Left ventricle myocardium inferior (tissue), 1 donor: ENCODE measurements around the gene S100A13. TPM values are rescaled to one million over a fixed set of nuclear protein-coding genes. Genes with fewer than 3 reads are reported as not detected.

ENCODE experiments used
- DNase-seq: peaks from one replicate; pipeline ENCODE4 v3.0.0-alpha.2; 2020
- H3K27ac ChIP-seq: fragments of 200-600 bp; replicated peaks from 2 replicates; pipeline ENCODE4 v1.8.0; 2021
- H3K27me3 ChIP-seq: fragments of 200-600 bp; 2 replicates; pipeline ENCODE4 v1.8.0; 2021; ENCODE audit warnings: low read depth
- H3K36me3 ChIP-seq: fragments of 200-600 bp; 2 replicates; pipeline ENCODE4 v1.8.0; 2021
- H3K4me1 ChIP-seq: fragments of 200-600 bp; 2 replicates; pipeline ENCODE4 v1.8.0; 2021
- H3K4me3 ChIP-seq: fragments of 200-600 bp; 2 replicates; pipeline ENCODE4 v1.8.0; 2021; ENCODE audit warnings: mild to moderate bottlenecking, moderate library complexity
- H3K9me3 ChIP-seq: fragments of 200-600 bp; replicated peaks from 2 replicates; pipeline ENCODE4 v1.8.0; 2021
- intact Hi-C: fragments of 100-400 bp; cut with micrococcal nuclease; formaldehyde crosslinking; loops from one replicate; pipeline ENCODE4 v1.11.0; 2022
- total RNA-seq: library from RNA; stranded (reverse); fragmentation: NEBNext Ultra II Directional; extraction: Animal tissue kit (Norgen Biotek cat#: 25700); gene quantifications from one replicate; pipeline ENCODE4 v1.2.1, GENCODE V29; 2021
- TF ChIP-seq, protein P1 (sequence below): fragments of 200-600 bp; IDR thresholded peaks from 2 replicates; pipeline ENCODE4 v1.8.0; 2021; ENCODE audit warnings: antibody characterized with exemption, mild to moderate bottlenecking, borderline replicate concordance
- donor health status: DM: no; HTN: yes; CAD: no; lungs with severe emphysema.

Gene S100A13
- total RNA-seq, 1 donor from 2014 or later = 131 TPM

GRCh38 chr1:153608742-153609584 is 18.3 kb downstream of the S100A13 start:
- TF ChIP-seq, protein P1, sequence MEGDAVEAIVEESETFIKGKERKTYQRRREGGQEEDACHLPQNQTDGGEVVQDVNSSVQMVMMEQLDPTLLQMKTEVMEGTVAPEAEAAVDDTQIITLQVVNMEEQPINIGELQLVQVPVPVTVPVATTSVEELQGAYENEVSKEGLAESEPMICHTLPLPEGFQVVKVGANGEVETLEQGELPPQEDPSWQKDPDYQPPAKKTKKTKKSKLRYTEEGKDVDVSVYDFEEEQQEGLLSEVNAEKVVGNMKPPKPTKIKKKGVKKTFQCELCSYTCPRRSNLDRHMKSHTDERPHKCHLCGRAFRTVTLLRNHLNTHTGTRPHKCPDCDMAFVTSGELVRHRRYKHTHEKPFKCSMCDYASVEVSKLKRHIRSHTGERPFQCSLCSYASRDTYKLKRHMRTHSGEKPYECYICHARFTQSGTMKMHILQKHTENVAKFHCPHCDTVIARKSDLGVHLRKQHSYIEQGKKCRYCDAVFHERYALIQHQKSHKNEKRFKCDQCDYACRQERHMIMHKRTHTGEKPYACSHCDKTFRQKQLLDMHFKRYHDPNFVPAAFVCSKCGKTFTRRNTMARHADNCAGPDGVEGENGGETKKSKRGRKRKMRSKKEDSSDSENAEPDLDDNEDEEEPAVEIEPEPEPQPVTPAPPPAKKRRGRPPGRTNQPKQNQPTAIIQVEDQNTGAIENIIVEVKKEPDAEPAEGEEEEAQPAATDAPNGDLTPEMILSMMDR = no peak
- intact Hi-C loops = no loop called here
- no peaks in the 10 kb centered on the region for H3K9me3 ChIP-seq

DNA sequence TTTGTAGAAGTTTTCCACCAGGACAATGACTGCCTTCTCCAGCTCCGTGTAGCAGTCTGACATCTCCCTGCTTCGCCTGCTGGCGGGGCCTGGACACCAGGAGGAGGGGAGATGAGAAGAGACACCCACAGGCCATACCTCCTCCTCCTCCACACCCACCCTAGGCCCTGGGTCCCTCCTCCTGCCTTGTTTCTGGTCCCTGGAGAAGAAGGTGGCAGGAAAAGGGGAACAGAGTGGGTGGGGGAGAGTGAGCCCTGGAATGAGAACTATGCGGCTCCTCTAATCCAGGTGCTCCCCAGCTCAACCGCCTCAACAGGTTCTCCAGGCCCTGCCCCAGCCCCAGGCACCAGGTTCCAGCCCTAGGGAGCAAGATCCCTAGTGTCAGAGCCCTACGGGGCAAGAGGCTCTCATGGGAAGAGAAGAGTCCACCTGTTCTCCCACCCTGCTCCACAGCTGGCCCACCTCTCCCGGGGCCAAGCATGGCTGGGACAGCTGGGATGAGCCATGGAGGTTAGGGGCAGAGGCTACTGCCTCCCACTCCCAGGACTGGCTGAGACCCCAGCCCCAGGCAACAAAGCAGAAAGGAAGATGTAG is 19.1 kb downstream of the S100A13 start:
- TF ChIP-seq, protein P1 = no peak
- Histone ChIP-seq H3K4me1 (peaks cover 55% of the 10 kb centered on the region), H3K27ac (peak overlapping the region; percentile 90), H3K36me3 (peaks cover 29% of the 10 kb centered on the region), H3K9me3 (no peaks in the 10 kb centered on the region), H3K27me3 (no peaks in the 10 kb centered on the region), H3K4me3 (peak overlapping the region; percentile 67)
- no peak for DNase-seq
- intact Hi-C loops = no loop called here

More at GRCh38 chr1:153608742-153609584, 18.3 kb downstream of the S100A13 start:
- Histone ChIP-seq H3K27ac (peak overlapping the region; percentile 90), H3K27me3 (no peaks in the 10 kb centered on the region), H3K36me3 (peaks cover 29% of the 10 kb centered on the region), H3K4me3 (peak overlapping the region; percentile 67), H3K4me1 (peaks cover 60% of the 10 kb centered on the region)
- peak; percentile 70 for DNase-seq

- no peak for DNase-seq
- intact Hi-C loops = no loop called here
- TF ChIP-seq, protein P1 = no peak
- no peaks in the 10 kb centered on the region for H3K9me3 ChIP-seq
- H3K27me3 ChIP-seq = no peaks in the 10 kb centered on the region
- peak overlapping the region; percentile 90 for H3K27ac ChIP-seq
- H3K4me1 ChIP-seq = peaks cover 54% of the 10 kb centered on the region
- peaks cover 29% of the 10 kb centered on the region for H3K36me3 ChIP-seq
- H3K4me3 ChIP-seq = peak overlapping the region; percentile 67
Measured at GRCh38 chr1:153607381-153607780, 19.9 kb downstream of the S100A13 start.

GRCh38 chr1:153606194-153606593 is 21.1 kb downstream of the S100A13 start:
- intact Hi-C loops = no loop called here
- H3K27me3 ChIP-seq = no peaks in the 10 kb centered on the region
- H3K27ac ChIP-seq = no peak overlapping the region
- peaks cover 46% of the 10 kb centered on the region for H3K4me1 ChIP-seq
- peaks cover 29% of the 10 kb centered on the region for H3K36me3 ChIP-seq
- no peaks in the 10 kb centered on the region for H3K9me3 ChIP-seq
- DNase-seq = no peak
- TF ChIP-seq, protein P1 = no peak
- H3K4me3 ChIP-seq = no peak overlapping the region

- peaks cover 19% of the 10 kb centered on the region for H3K4me1 ChIP-seq
- H3K27ac ChIP-seq = no peak overlapping the region
- H3K9me3 ChIP-seq = no peaks in the 10 kb centered on the region
- TF ChIP-seq, protein P1 = no peak
- intact Hi-C loops = no loop called here
- peaks cover 26% of the 10 kb centered on the region for H3K36me3 ChIP-seq
- no peak for DNase-seq
- no peak overlapping the region for H3K4me3 ChIP-seq
- H3K27me3 ChIP-seq = no peaks in the 10 kb centered on the region
Measured at GRCh38 chr1:153602749-153603148, 24.6 kb downstream of the S100A13 start.
